ENCODE results near the gene CELF6.

The CELF6 gene

GRCh38 chr15:72271895-72272212, 48.1 kb downstream of the CELF6 start:
- DNase-seq (ENCODE audit: low read depth in 3 of 3) = peak in 1 of 3 experiments; percentile 2

GRCh38 chr15:72271221-72271620, 48.7 kb downstream of the CELF6 start:
- no peak for DNase-seq (ENCODE audit: low read depth in 3 of 3)

- no peak for DNase-seq (ENCODE audit: low read depth in 3 of 3)
These were observed 50.2 kb downstream of the CELF6 start for GRCh38 chr15:72269739-72270138.

- no peak for DNase-seq (ENCODE audit: low read depth in 3 of 3)
These were observed 54.9 kb downstream of the CELF6 start for GRCh38 chr15:72265031-72265430.

DNA sequence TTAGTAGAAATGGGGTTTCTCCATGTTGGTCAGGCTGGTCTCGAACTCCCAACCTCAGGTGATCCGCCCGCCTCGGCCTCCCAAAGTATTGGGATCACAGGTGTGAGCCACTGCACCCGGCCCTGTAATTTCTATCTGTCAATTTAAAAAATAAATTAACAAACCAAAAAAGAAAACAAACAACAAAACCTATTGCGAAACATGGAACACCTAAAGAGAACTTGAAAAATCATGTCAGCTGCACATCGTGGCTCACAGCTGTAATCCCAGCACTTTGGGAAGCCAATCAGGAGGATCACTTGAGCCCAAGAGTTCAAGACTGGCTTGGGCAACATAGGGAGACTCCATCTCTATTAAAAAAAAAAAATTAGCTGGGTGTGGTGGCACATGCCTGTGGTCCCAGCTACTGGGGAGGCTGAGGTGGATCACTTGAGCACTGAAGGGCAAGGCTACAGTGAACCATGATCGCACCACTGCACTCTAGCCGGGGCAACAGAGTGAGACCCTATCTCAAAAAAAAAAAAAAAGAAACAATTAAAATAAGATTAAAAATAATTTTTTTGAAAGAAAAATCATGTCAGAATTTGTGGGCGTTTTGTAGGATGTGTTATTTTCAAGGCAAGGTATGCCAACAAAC, 67.2 kb downstream of the CELF6 start:
- no peak for DNase-seq (ENCODE audit: low read depth in 3 of 3)

DNA sequence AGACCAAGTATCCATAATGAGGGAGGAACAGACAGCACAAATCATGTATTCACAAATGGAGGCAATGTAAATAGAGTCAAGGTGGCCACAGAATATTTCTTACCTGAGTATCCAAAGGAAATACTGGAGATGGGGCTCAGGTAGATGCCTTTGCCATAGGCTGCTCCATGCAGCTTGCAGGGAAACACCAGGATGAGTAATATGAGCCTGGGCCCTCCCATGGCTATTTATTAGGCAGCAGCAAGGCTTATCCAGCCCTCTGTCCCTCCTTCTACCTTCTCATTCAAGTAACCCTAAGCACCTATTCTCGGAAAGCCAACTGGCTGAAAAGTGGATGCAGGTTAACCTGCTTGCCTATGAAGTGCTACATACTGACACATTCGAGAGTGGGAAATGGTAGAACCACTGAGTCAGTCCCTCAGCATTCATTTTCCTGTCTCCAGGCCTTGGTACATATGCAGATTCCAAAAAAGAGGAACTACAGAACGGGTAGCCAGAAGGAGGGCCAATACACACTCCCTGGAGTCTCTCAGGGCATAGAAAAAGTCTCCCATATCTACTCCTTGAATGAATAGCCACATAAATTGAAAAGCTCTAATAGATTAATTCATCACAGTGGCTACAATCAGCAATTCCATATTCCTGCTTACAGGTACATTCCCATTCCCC, 70.7 kb downstream of the CELF6 start:
- no peak for DNase-seq (ENCODE audit: low read depth in 3 of 3)

DNA sequence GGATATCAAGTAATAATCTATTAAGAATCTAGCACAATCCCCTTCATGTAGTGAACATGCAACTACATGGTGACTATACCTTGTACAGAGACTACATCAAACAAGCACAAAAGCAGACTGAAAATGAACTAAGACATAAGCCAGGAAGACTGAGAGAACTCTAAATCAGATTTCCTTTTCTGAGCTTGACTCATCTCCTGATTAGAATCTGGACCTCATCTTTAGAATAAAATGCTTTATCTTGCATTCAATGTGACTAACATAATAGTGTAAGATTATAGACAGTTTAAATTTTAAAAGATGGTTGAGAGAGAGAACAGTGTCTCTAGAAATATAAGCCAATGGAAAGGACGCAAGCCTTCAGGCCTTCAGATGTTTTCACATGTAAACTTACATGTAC, 71.4 kb downstream of the CELF6 start:
- no peak for DNase-seq (ENCODE audit: low read depth in 3 of 3)

- no peak for DNase-seq (ENCODE audit: low read depth in 3 of 3)
These were observed 77.1 kb downstream of the CELF6 start for GRCh38 chr15:72242775-72243370.

GRCh38 chr15:72239652-72240051, 80.3 kb downstream of the CELF6 start:
- no peak for DNase-seq (ENCODE audit: low read depth in 3 of 3)

GRCh38 chr15:72238586-72238985, 81.4 kb downstream of the CELF6 start:
- no peak for DNase-seq (ENCODE audit: low read depth in 3 of 3)

GRCh38 chr15:72237853-72238224, 82.1 kb downstream of the CELF6 start:
- DNase-seq (ENCODE audit: low read depth in 3 of 3) = no peak

- peak; percentile 24 to 52 (median 36) for DNase-seq (ENCODE audit: low read depth in 3 of 3)
These were observed 82.7 kb downstream of the CELF6 start for GRCh38 chr15:72237029-72237852.

DNA sequence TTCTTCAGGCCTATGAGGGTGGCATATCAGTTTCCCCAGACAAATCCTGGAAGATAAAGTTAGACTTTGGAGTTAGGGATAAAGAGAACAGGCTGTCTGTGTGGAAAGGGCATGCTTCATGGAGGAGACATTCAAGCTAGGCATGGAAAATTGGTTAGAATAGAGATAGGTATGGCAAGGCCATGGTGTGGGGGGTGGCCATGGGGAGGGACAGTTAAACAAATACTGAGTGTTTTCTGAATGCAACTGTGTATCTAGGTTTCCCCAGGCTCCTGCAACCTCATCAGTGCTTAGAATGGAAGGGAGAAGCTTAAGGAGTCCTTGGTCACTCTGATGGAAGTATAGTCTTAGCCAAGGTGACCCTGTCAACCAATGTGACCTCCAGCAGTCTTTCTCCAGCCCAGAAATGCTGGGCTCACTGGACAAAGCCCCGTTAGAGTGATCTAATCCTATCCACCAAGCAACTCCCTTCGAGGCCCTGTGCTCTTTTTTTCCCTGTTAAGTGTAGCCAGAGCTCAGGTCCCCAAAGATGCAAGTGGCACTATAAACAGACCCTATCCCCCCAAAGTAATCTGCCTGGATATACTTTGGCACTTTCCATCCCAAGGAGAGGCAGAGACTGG, 83.5 kb downstream of the CELF6 start:
- DNase-seq (ENCODE audit: low read depth in 3 of 3) = no peak

- DNase-seq (ENCODE audit: low read depth in 3 of 3) = no peak
These were observed 84.7 kb downstream of the CELF6 start for GRCh38 chr15:72235298-72235697.
